GM12864 (cell line): ENCODE measurements around the gene FTCD.

Experiments
- DNase-seq: peaks from one replicate; pipeline ENCODE4 v3.0.0-alpha.2; 2011; ENCODE audit warnings: low read depth
- H3K4me3 ChIP-seq: 2 replicates; pipeline ENCODE4 v1.5.1; 2011; ENCODE audit warnings: mild to moderate bottlenecking, low read depth, low read length, control low read depth
- TF ChIP-seq, protein P1 (sequence below): IDR thresholded peaks from 2 replicates; pipeline ENCODE4 v1.5.1; 2011; ENCODE audit warnings: low read depth, mild to moderate bottlenecking, moderate library complexity, low read length, control low read depth, inconsistent platforms; ENCODE audit errors: missing control alignments

Gene FTCD

DNA sequence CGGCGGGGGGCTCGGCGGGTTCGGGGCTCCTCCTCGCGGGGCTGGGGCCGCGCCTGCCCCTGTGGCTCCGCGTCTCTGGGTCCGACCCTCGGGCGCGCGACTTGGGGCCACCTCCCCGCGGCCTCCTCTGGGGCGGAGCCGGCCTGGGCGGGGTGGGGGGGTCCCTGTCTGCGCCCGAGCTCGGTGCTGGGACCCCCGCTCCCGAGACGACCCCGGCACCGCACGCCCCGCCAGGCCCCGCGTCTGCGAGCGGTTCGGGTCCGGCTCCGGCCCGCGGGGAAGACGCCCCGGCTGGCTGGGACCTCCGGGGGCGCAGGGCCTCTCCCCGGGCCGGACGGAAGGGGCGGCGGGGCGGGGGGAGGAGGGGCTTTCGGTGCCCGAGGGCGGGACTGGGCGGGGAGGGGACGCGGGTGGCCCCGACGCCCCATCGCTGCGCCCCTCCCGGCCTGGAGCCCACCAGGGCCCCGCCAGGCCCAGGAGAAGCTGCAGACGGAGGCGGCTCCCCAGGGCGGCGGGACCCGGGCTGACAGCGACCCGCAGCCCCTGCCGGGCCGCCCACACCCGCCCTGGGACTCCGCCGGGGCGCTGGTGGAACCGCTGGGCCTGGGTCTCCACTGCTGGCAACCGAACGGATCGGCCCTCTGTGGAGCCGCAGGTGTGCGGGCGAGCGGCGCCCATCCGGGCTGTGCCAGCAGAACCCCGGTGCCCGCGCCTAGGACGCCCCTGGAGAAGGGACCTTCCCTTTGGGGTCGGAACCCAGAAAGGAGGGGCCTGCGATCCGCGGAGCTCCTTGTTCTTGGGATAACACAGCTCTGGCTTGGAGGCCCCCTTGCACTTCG, 56.9 kb downstream of the FTCD start:
- no peak for DNase-seq
- TF ChIP-seq, protein P1, sequence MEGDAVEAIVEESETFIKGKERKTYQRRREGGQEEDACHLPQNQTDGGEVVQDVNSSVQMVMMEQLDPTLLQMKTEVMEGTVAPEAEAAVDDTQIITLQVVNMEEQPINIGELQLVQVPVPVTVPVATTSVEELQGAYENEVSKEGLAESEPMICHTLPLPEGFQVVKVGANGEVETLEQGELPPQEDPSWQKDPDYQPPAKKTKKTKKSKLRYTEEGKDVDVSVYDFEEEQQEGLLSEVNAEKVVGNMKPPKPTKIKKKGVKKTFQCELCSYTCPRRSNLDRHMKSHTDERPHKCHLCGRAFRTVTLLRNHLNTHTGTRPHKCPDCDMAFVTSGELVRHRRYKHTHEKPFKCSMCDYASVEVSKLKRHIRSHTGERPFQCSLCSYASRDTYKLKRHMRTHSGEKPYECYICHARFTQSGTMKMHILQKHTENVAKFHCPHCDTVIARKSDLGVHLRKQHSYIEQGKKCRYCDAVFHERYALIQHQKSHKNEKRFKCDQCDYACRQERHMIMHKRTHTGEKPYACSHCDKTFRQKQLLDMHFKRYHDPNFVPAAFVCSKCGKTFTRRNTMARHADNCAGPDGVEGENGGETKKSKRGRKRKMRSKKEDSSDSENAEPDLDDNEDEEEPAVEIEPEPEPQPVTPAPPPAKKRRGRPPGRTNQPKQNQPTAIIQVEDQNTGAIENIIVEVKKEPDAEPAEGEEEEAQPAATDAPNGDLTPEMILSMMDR = no peak
- no peak overlapping the region for H3K4me3 ChIP-seq

DNA sequence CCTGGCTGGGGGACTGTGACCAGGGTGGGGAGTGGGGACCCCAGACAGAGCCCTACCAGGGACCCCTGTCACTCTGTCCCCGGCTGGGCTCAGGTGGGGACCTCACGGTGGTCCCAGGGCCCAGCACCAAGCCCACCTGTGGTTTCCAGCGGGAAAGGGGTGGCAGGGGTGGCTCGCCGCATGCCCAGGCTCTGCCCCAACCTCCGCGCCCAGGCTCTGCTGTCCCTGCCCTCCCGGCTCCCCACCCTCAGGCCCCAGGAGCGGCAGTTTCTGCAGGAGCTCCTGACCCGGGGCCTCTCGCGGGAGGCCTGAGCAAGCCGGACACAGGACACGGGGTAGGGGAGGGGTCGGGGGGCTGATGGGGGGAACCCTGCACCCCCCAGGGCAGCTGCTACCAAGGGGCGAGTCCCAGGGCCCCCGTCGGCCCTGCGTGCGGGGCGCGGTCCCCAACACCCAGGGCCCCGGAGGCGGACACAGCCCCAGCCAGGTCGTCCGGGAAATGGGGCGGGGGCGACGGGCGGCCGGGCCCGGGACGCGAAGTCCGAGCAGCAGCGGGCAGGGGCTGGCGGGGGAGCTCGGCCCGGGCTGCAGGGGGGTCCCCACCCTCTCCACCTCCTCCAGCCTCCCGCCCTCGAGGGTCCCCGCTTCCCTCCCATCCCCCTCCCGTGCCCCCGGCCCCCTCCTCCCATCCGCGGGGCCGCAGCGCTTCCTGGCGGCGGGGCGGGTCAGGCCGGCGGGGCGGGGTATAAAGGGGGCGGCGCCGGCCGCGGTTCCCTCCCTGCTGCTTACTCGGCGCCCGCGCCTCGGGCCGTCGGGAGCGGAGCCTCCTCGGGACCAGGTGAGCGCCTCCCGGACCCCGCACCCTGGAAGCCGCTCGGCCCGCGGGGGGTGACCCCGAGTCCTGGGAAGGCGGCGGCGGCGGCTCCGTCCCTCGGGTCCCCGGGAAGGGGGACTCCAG, 57.8 kb downstream of the FTCD start, which contains the start of gene COL6A2:
Gene COL6A2, plus strand, starts transcription at position 777 of the 958 bp plus-strand sequence.
- TF ChIP-seq, protein P1 = no peak
- no peak for DNase-seq
- H3K4me3 ChIP-seq = no peak within 1 kb of the TSS

DNA sequence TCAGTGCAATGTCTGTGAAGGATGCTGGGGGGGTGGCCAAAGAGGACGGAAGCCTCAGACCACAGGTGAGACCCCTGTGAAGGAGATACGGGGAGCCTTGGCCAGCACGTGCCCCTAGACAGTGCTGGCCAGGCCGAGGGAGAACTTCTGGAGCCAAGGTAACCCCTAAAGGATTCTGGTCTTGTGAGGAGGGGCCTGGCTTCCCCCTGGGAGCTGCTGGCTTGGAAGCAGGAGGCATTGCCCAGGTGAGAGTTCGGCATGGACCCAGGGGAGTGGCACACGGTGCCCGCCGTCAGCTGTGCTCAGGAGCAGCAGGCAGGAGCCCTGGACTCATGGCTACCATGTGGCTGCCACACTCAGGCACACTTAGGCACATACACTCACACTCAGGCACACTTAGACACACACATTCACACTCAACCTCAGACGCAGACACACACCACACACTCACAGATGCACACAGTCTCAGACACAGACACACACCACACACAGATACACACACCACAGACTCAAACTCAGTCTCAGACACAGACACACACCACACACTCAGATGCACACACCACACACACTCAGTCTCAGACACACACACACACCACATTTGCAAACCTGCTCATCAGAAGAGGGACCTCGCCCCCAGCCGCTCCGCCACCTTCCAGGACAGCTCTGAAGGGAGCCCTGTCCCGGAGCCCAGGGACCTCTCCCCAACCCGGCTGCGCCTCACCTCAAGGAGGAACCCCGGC, 58.6 kb downstream of the FTCD start:
- TF ChIP-seq, protein P1 = no peak
- H3K4me3 ChIP-seq = no peak overlapping the region

DNA sequence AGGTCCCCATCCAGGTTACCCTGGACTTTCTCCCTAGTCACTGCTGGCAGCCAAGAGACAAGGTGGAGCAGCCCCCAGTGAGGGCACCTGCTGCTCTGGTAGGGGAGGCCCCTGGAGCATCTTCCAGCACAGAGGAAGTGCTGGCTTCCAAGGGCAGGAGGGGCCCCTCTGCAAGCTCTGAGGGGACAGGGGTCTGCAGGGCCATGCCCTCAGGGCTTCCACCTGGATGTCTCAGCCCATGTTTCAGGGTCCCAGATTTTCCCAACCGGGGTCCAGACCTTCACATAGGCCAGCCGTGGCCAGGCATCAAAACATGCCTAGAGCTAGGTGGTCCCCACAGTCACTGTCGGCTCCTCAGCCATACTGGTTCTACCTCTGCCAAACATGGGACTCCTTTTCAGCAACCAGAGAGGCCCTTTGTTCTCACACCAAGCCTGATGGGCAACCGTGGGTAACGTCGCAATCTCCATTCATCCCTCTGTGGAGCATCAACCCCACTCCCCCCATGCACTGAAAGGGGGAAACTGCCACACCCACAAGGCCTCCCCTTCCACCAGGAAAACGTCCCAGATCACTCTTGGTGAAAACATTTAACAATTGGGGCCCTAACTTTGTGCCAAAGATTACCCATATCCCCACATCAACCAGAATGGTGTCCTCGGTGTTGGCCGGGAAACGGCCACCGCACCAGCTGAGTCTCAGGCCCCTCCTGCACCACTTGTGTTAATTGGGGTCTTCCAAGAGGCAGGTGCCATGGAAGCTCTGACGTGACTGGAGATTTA, 59.4 kb downstream of the FTCD start:
- H3K4me3 ChIP-seq = no peak overlapping the region
- TF ChIP-seq, protein P1 = no peak
- DNase-seq = no peak

More for the DNA sequence above, 58.6 kb downstream of the FTCD start:
- no peak for DNase-seq

DNA sequence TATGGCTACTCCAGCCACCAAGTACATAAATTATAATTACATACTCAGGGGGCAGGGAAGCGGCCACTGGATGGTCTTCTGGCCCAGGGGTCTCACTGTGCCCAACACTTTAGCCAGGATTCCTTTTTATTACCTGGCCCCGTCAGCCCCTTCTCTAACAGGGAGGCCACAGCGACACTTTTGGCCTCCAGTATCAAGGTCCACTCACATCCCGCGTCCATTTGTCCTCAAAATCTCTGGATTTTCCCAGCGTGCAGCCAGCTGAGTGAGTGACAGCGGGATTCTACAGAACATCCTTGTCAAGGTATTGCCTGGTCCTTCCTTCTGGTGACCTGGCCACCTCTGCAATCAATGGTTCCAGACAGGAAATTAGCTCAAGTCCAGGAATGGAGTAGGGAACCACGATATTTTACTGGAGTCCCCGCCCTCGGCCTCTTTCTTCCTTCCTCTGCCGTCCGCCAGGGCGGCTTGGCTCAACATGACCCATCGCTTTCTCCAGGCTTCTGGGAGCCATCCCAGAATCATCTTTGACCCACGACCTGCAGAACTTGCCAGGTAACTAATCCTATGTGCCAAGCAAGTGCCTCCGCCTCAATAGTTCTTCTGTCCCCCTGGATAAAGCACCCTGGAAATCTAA, 60.2 kb downstream of the FTCD start:
- no peak overlapping the region for H3K4me3 ChIP-seq
- TF ChIP-seq, protein P1 = no peak
- DNase-seq = no peak
